ENCODE data around the gene ARMC2. TPM values are rescaled to one million over a fixed set of nuclear protein-coding genes. Genes with fewer than 3 reads are reported as not detected.

Gene ARMC2
- total and polyA plus RNA-seq, 2 experiments from 2014 or later: 2.7 to 4.4 TPM

DNA sequence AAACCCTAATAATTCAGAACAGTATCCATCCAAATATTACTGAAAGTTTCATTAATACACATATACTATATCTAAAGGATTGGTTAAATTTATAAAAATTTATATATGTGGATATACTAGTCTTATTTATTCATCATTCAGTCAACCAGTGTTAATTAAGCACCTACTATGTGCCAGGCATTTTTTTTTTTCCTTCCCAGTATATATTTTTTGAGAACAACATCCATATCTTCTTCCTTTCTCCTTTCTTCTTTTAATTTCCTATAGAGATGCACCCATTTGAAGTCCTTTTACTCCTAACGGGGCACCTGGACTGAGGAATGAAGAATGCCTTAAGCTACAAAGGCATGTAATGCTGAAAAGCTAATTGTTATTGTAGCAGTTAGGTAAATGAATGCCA, 173.6 kb downstream of the ARMC2 start (continued):
- TF ChIP-seq, protein P1, sequence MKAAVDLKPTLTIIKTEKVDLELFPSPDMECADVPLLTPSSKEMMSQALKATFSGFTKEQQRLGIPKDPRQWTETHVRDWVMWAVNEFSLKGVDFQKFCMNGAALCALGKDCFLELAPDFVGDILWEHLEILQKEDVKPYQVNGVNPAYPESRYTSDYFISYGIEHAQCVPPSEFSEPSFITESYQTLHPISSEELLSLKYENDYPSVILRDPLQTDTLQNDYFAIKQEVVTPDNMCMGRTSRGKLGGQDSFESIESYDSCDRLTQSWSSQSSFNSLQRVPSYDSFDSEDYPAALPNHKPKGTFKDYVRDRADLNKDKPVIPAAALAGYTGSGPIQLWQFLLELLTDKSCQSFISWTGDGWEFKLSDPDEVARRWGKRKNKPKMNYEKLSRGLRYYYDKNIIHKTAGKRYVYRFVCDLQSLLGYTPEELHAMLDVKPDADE (IDR thresholded peaks at IDR 0.05): no peak
- TF ChIP-seq EZH2 (IDR thresholded peaks at IDR 0.05; ENCODE audit: low read depth, unreplicated experiment): no peak
- TF ChIP-seq, protein P2, sequence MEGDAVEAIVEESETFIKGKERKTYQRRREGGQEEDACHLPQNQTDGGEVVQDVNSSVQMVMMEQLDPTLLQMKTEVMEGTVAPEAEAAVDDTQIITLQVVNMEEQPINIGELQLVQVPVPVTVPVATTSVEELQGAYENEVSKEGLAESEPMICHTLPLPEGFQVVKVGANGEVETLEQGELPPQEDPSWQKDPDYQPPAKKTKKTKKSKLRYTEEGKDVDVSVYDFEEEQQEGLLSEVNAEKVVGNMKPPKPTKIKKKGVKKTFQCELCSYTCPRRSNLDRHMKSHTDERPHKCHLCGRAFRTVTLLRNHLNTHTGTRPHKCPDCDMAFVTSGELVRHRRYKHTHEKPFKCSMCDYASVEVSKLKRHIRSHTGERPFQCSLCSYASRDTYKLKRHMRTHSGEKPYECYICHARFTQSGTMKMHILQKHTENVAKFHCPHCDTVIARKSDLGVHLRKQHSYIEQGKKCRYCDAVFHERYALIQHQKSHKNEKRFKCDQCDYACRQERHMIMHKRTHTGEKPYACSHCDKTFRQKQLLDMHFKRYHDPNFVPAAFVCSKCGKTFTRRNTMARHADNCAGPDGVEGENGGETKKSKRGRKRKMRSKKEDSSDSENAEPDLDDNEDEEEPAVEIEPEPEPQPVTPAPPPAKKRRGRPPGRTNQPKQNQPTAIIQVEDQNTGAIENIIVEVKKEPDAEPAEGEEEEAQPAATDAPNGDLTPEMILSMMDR (conservative IDR thresholded peaks at IDR 0.05; ENCODE audit: low read depth in 2 of 2): no peak
- no peak for TF ChIP-seq CREB1 (CRISPR knock-in tag; IDR thresholded peaks at IDR 0.05; ENCODE audit: low read depth)
- no peak for TF ChIP-seq ZNF114 (CRISPR knock-in tag; IDR thresholded peaks at IDR 0.05)

DNA sequence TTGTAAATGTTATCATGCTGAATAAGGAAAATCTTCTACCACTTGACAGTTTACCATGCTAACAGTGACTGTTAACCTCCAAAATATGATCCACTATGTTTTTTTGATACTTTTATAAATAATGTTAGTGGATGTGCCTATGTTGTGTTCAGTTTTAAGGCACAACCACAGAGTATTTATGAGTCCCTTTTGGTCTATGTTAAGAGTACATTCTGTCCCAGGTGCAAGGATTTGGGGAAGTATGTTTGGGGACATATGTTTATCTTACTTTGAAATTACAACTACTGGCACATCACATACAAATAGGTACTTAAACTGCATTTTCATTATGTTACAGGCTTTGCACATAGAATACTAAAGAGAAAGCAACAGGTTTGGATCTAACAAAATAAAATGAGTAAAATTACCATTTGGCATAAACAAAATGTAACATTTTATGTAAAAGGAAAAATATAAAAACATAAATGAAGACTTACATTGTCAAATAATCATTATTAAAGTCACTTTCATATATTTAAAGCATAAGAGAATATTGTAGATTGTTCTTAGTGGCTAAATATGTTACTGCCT, 175.2 kb downstream of the ARMC2 start:
- Histone ChIP-seq H2AFZ (no peak overlapping the region), H3K9me2 (ENCODE audit: insufficient read depth) (no peaks in the 10 kb centered on the region), H3K4me2 (no peak overlapping the region), H3K4me3 (no peak overlapping the region), H3K36me3 (ENCODE audit: insufficient read depth) (no peaks in the 10 kb centered on the region), H4K20me1 (replicated peaks; ENCODE audit: insufficient read depth) (no peaks in the 10 kb centered on the region), H3K27me3 (ENCODE audit: insufficient read depth) (no peaks in the 10 kb centered on the region), H3F3A (replicated peaks; ENCODE audit: low read depth) (no peaks in the 10 kb centered on the region), H3K4me1 (ENCODE audit: insufficient read depth) (no peaks in the 10 kb centered on the region), H3K27ac (ENCODE audit: low read depth) (no peak overlapping the region), H3K79me2 (replicated peaks; ENCODE audit: insufficient read depth) (no peaks in the 10 kb centered on the region)
- Mint-ChIP-seq H3K4me3 (no peak overlapping the region), H3K27me3 (ENCODE audit: insufficient read depth, low read depth, poor library complexity) (peaks cover 4% of the 10 kb centered on the region), H3K4me1 (peaks cover 8% of the 10 kb centered on the region; the same call in 2 of the 3 replicates), H3K27ac (no peak overlapping the region), H3K9me3 (no peaks in the 10 kb centered on the region), H3K36me3 (ENCODE audit: low read depth) (no peaks in the 10 kb centered on the region)
- no peak for ATAC-seq
- no peak for DNase-seq (ENCODE audit: low spot score)
- TF ChIP-seq EZH2phosphoT487 (IDR thresholded peaks at IDR 0.05; ENCODE audit: unreplicated experiment): no peak
- TF ChIP-seq, protein P2 (conservative IDR thresholded peaks at IDR 0.05; ENCODE audit: low read depth in 2 of 2): no peak
- no peak for TF ChIP-seq EZH2 (IDR thresholded peaks at IDR 0.05; ENCODE audit: low read depth, unreplicated experiment)
- TF ChIP-seq, protein P3, sequence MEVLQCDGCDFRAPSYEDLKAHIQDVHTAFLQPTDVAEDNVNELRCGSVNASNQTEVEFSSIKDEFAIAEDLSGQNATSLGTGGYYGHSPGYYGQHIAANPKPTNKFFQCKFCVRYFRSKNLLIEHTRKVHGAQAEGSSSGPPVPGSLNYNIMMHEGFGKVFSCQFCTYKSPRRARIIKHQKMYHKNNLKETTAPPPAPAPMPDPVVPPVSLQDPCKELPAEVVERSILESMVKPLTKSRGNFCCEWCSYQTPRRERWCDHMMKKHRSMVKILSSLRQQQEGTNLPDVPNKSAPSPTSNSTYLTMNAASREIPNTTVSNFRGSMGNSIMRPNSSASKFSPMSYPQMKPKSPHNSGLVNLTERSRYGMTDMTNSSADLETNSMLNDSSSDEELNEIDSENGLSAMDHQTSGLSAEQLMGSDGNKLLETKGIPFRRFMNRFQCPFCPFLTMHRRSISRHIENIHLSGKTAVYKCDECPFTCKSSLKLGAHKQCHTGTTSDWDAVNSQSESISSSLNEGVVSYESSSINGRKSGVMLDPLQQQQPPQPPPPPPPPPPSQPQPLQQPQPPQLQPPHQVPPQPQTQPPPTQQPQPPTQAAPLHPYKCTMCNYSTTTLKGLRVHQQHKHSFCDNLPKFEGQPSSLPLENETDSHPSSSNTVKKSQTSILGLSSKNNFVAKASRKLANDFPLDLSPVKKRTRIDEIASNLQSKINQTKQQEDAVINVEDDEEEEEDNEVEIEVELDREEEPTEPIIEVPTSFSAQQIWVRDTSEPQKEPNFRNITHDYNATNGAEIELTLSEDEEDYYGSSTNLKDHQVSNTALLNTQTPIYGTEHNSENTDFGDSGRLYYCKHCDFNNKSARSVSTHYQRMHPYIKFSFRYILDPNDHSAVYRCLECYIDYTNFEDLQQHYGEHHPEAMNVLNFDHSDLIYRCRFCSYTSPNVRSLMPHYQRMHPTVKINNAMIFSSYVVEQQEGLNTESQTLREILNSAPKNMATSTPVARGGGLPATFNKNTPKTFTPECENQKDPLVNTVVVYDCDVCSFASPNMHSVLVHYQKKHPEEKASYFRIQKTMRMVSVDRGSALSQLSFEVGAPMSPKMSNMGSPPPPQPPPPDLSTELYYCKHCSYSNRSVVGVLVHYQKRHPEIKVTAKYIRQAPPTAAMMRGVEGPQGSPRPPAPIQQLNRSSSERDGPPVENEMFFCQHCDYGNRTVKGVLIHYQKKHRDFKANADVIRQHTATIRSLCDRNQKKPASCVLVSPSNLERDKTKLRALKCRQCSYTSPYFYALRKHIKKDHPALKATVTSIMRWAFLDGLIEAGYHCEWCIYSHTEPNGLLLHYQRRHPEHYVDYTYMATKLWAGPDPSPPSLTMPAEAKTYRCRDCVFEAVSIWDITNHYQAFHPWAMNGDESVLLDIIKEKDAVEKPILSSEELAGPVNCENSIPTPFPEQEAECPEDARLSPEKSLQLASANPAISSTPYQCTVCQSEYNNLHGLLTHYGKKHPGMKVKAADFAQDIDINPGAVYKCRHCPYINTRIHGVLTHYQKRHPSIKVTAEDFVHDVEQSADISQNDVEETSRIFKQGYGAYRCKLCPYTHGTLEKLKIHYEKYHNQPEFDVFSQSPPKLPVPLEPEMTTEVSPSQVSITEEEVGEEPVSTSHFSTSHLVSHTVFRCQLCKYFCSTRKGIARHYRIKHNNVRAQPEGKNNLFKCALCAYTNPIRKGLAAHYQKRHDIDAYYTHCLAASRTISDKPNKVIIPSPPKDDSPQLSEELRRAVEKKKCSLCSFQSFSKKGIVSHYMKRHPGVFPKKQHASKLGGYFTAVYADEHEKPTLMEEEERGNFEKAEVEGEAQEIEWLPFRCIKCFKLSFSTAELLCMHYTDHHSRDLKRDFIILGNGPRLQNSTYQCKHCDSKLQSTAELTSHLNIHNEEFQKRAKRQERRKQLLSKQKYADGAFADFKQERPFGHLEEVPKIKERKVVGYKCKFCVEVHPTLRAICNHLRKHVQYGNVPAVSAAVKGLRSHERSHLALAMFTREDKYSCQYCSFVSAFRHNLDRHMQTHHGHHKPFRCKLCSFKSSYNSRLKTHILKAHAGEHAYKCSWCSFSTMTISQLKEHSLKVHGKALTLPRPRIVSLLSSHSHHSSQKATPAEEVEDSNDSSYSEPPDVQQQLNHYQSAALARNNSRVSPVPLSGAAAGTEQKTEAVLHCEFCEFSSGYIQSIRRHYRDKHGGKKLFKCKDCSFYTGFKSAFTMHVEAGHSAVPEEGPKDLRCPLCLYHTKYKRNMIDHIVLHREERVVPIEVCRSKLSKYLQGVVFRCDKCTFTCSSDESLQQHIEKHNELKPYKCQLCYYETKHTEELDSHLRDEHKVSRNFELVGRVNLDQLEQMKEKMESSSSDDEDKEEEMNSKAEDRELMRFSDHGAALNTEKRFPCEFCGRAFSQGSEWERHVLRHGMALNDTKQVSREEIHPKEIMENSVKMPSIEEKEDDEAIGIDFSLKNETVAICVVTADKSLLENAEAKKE (CRISPR knock-in tag; IDR thresholded peaks at IDR 0.05): no peak
- no peak for TF ChIP-seq ZNF114 (CRISPR knock-in tag; IDR thresholded peaks at IDR 0.05)
- TF ChIP-seq, protein P4, sequence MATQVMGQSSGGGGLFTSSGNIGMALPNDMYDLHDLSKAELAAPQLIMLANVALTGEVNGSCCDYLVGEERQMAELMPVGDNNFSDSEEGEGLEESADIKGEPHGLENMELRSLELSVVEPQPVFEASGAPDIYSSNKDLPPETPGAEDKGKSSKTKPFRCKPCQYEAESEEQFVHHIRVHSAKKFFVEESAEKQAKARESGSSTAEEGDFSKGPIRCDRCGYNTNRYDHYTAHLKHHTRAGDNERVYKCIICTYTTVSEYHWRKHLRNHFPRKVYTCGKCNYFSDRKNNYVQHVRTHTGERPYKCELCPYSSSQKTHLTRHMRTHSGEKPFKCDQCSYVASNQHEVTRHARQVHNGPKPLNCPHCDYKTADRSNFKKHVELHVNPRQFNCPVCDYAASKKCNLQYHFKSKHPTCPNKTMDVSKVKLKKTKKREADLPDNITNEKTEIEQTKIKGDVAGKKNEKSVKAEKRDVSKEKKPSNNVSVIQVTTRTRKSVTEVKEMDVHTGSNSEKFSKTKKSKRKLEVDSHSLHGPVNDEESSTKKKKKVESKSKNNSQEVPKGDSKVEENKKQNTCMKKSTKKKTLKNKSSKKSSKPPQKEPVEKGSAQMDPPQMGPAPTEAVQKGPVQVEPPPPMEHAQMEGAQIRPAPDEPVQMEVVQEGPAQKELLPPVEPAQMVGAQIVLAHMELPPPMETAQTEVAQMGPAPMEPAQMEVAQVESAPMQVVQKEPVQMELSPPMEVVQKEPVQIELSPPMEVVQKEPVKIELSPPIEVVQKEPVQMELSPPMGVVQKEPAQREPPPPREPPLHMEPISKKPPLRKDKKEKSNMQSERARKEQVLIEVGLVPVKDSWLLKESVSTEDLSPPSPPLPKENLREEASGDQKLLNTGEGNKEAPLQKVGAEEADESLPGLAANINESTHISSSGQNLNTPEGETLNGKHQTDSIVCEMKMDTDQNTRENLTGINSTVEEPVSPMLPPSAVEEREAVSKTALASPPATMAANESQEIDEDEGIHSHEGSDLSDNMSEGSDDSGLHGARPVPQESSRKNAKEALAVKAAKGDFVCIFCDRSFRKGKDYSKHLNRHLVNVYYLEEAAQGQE (IDR thresholded peaks at IDR 0.05; ENCODE audit: unreplicated experiment): no peak

All from GM23338 (cell line).